B cell (primary cell): ENCODE data around the gene URB1. TPM values are rescaled to one million over a fixed set of nuclear protein-coding genes. Genes with fewer than 3 reads are reported as not detected.

Experiments
- ATAC-seq: fragments of 200-7000 bp; cut with Tn5 transposase; one replicate; pipeline ENCODE4 v1.10.0; 2021; ENCODE audit warnings: low read depth, mild to moderate bottlenecking, moderate number of reproducible peaks, moderate library complexity
- CTCF ChIA-PET: fragments of 350-600 bp; sonication (Branson Sonifier 250); formaldehyde crosslinking; loops from one replicate; lab custom pipeline; 2021; ENCODE audit warnings: antibody characterized with exemption, inconsistent platforms; lab: Charles Lee
- POLR2A ChIA-PET: fragments of 350-600 bp; sonication (Branson Sonifier 250); formaldehyde crosslinking; loops from one replicate; lab custom pipeline; 2021; ENCODE audit warnings: antibody characterized with exemption; lab: Charles Lee
- DNase-seq: peaks from one replicate; pipeline ENCODE4 v3.0.0; 2013
- H2AFZ ChIP-seq: 2 replicates; pipeline ENCODE4 v1.6.1; 2012; ENCODE audit warnings: mild to moderate bottlenecking, low read depth, low read length; ENCODE audit not compliant: insufficient read depth, poor library complexity, severe bottlenecking
- H3K27ac ChIP-seq, 2 donors: 1 replicate in 1 of 2; 2 replicates in 1 of 2; pipeline ENCODE4 v1.5.1; 2012 to 2013; ENCODE audit warnings: low read length in 2 of 2, mild to moderate bottlenecking in 2 of 2, moderate library complexity in 1 of 2
- H3K27me3 ChIP-seq, 4 experiments: fragments of 200-600 bp in 1 of 4; sonication (generic) in 1 of 4; replicated peaks in 1 of 4; 1 replicate in 2 of 4; 2 replicates in 2 of 4; pipeline versions ENCODE4 v1.6.1 to v1.7.0; 2013 to 2016; ENCODE audit warnings: low read length in 3 of 4, mild to moderate bottlenecking in 2 of 4, mixed read lengths in 1 of 4, moderate library complexity in 1 of 4; ENCODE audit not compliant: insufficient read depth in 4 of 4, control insufficient read depth in 3 of 4; ENCODE audit errors: control extremely low read depth in 1 of 4
- H3K36me3 ChIP-seq, 2 experiments: replicated peaks in 1 of 2; 1 replicate in 1 of 2; 2 replicates in 1 of 2; pipeline versions ENCODE4 v1.6.1 to v1.7.1; 2013; ENCODE audit warnings: low read length in 1 of 2; ENCODE audit not compliant: insufficient read depth in 2 of 2, control insufficient read depth in 1 of 2; ENCODE audit errors: control extremely low read depth in 1 of 2, extremely low read depth in 1 of 2
- H3K4me1 ChIP-seq, 2 donors: fragments of 200-600 bp in 1 of 2; sonication (generic) in 1 of 2; 1 replicate in 1 of 2; 2 replicates in 1 of 2; pipeline versions ENCODE4 v1.5.1 to v1.6.1; 2013 to 2017; ENCODE audit warnings: low read length in 2 of 2; ENCODE audit not compliant: control insufficient read depth in 2 of 2, insufficient read depth in 2 of 2
- H3K4me2 ChIP-seq: replicated peaks from 2 replicates; pipeline ENCODE3; 2012; ENCODE audit warnings: mild to moderate bottlenecking, low read depth, low read length; ENCODE audit not compliant: poor library complexity, severe bottlenecking
- H3K4me3 ChIP-seq, 5 experiments: fragments of 200-600 bp in 1 of 5; sonication (generic) in 1 of 5; 1 replicate in 3 of 5; 2 replicates in 2 of 5; pipeline versions ENCODE4 v1.5.1 to v1.7.0; 2011 to 2016; ENCODE audit warnings: low read length in 4 of 5, mild to moderate bottlenecking in 4 of 5, low read depth in 2 of 5, control low read depth in 1 of 5, moderate library complexity in 1 of 5; ENCODE audit not compliant: insufficient read depth in 1 of 5; ENCODE audit errors: control extremely low read depth in 1 of 5, extremely low read depth in 1 of 5
- H3K79me2 ChIP-seq: fragments of 200-600 bp; sonication (generic); one replicate; pipeline ENCODE4 v1.6.0; 2016; ENCODE audit warnings: low read length; ENCODE audit not compliant: control insufficient read depth, insufficient read depth
- H3K9ac ChIP-seq: fragments of 200-600 bp; sonication (generic); 2 replicates; pipeline ENCODE4 v1.6.1; 2017; ENCODE audit warnings: mild to moderate bottlenecking, low read length, moderate library complexity
- H3K9me3 ChIP-seq, 3 donors: one replicate each; pipeline versions ENCODE4 v1.6.1 to v1.7.1; 2013; ENCODE audit warnings: low read length in 2 of 3; ENCODE audit not compliant: control insufficient read depth in 2 of 3, insufficient read depth in 1 of 3; ENCODE audit errors: control extremely low read depth in 1 of 3
- H4K20me1 ChIP-seq: 2 replicates; pipeline ENCODE4 v1.6.0; 2012; ENCODE audit warnings: mild to moderate bottlenecking, low read length; ENCODE audit not compliant: insufficient read depth, control insufficient read depth, poor library complexity, severe bottlenecking
- H3K27ac Mint-ChIP-seq: one replicate; pipeline ENCODE4 v1.8.0; 2021; ENCODE audit warnings: mixed read lengths
- H3K27me3 Mint-ChIP-seq: one replicate; pipeline ENCODE4 v1.8.0; 2021; ENCODE audit warnings: mixed read lengths
- H3K4me1 Mint-ChIP-seq: one replicate; pipeline ENCODE4 v1.8.0; 2021; ENCODE audit warnings: mixed read lengths
- H3K4me3 Mint-ChIP-seq: one replicate; pipeline ENCODE4 v1.8.0; 2021; ENCODE audit warnings: mixed read lengths
- H3K9me3 Mint-ChIP-seq: one replicate; pipeline ENCODE4 v1.8.0; 2022; ENCODE audit warnings: mixed read lengths; ENCODE audit not compliant: insufficient read depth
- CTCF ChIP-seq: fragments of 200-600 bp; IDR thresholded peaks from one replicate; pipeline ENCODE4 v1.8.0; 2022; ENCODE audit warnings: antibody characterized with exemption, mild to moderate bottlenecking
- EZH2 ChIP-seq: IDR thresholded peaks from 2 replicates; pipeline ENCODE4 v1.6.1; 2012; ENCODE audit warnings: borderline replicate concordance, low read depth, mild to moderate bottlenecking, moderate library complexity, low read length; ENCODE audit not compliant: insufficient read depth, poor library complexity, severe bottlenecking
- WGBS: methylation state at CpG from one replicate; pipeline ENCODE4 v1.1.5; 2013; ENCODE audit warnings: missing lambda C conversion rate; ENCODE audit not compliant: insufficient coverage; 5-methylcytosine and 5-hydroxymethylcytosine counted together
- intact Hi-C: fragments of 100-400 bp; cut with micrococcal nuclease; formaldehyde crosslinking; loops from one replicate; pipeline ENCODE4 v1.10.0; 2022
- polyA plus RNA-seq: library from polyadenylated mRNA; depleted of rRNA; stranded (reverse); fragments of >200 nt; gene quantifications from 2 replicates; pipeline ENCODE4 v1.2.3, GENCODE V29; 2012
- total RNA-seq, 2 donors: library from RNA; stranded (reverse); fragments of 120-200 nt in 1 of 2; gene quantifications; 1 replicate in 1 of 2; 2 replicates in 1 of 2; pipeline versions ENCODE4 v1.2.3 to v1.2.4, GENCODE V29; 2013 to 2022

The URB1 gene
- total and polyA plus RNA-seq, 2 donors (not counting 1 experiment from before 2014, with no cell fraction given): 4.7 to 15.2 TPM

GRCh38 chr21:32329776-32330175, 63.0 kb downstream of the URB1 start:
- Histone ChIP-seq H3K4me2 (no peak overlapping the region), H3K36me3 (peaks cover 28 to 59% of the 10 kb centered on the region in 2 experiments), H3K4me1 (no peaks in the 10 kb centered on the region), H2AFZ (no peak overlapping the region), H3K27ac (no peak overlapping the region), H3K27me3 (no peaks in the 10 kb centered on the region), H3K79me2 (no peaks in the 10 kb centered on the region), H3K9ac (no peak overlapping the region), H4K20me1 (no peaks in the 10 kb centered on the region), H3K9me3 (peaks cover 0 to 4% (median 4%) of the 10 kb centered on the region in 3 donors), H3K4me3 (no peak overlapping the region)
- Mint-ChIP-seq H3K27ac (no peak overlapping the region), H3K4me3 (no peak overlapping the region), H3K4me1 (peaks cover 4% of the 10 kb centered on the region), H3K9me3 (peaks cover 2% of the 10 kb centered on the region), H3K27me3 (no peaks in the 10 kb centered on the region)
- CTCF ChIA-PET: no interaction called here
- no peak for DNase-seq
- ATAC-seq: no peak
- POLR2A ChIA-PET: no interaction called here
- WGBS: 100% methylated on average over 1 of the region's 3 CpGs
- TF ChIP-seq CTCF (no peak), EZH2 (no peak)
- intact Hi-C loops: no loop called here

- CTCF ChIA-PET: no interaction called here
- Histone ChIP-seq H3K79me2 (no peaks in the 10 kb centered on the region), H3K27me3 (no peaks in the 10 kb centered on the region), H3K9me3 (peaks cover 0 to 4% (median 4%) of the 10 kb centered on the region in 3 donors), H3K27ac (no peak overlapping the region), H2AFZ (no peak overlapping the region), H3K4me3 (no peak overlapping the region), H3K9ac (no peak overlapping the region), H3K4me1 (no peaks in the 10 kb centered on the region), H4K20me1 (no peaks in the 10 kb centered on the region), H3K36me3 (peaks cover 29 to 59% of the 10 kb centered on the region in 2 experiments), H3K4me2 (no peak overlapping the region)
- H3K27me3 Mint-ChIP-seq: no peaks in the 10 kb centered on the region
- no peak overlapping the region for H3K27ac Mint-ChIP-seq
- H3K4me1 Mint-ChIP-seq: peaks cover 4% of the 10 kb centered on the region
- intact Hi-C loops: no loop called here
- DNase-seq (no peak), ATAC-seq (no peak)
- POLR2A ChIA-PET: no interaction called here
- peaks cover 2% of the 10 kb centered on the region for H3K9me3 Mint-ChIP-seq
- TF ChIP-seq EZH2 (no peak), CTCF (no peak)
- WGBS: 90% methylated on average over 1 of the region's 2 CpGs
- H3K4me3 Mint-ChIP-seq: no peak overlapping the region
These were observed 63.5 kb downstream of the URB1 start for GRCh38 chr21:32329331-32329730.
